ELF-1 (cell line): ENCODE data around the gene CEP85.

Experiments
- DNase-seq: peaks from one replicate; pipeline ENCODE4 v3.0.0-alpha.2; 2016; ENCODE audit warnings: low read depth, low spot score

CEP85 gene

GRCh38 chr1:26315874-26316850 lies 82.2 kb downstream of the CEP85 start:
- DNase-seq = no peak

- DNase-seq = no peak
Measured at GRCh38 chr1:26317146-26317545, 83.1 kb downstream of the CEP85 start.

- peak; percentile 79 for DNase-seq
Measured at GRCh38 chr1:26317612-26318337, 83.8 kb downstream of the CEP85 start, which contains the start of gene CD52. TSS of gene CD52 (plus strand) at chr1:26317958. CDS start at chr1:26318018, 60 bp downstream.

GRCh38 chr1:26318338-26319064 lies 84.5 kb downstream of the CEP85 start:
- no peak for DNase-seq

- no peak for DNase-seq
Measured at GRCh38 chr1:26320896-26321295, 86.9 kb downstream of the CEP85 start.

- peak; percentile 93 for DNase-seq
Measured at GRCh38 chr1:26321315-26322041, 87.5 kb downstream of the CEP85 start.

GRCh38 chr1:26322042-26322331 lies 88.0 kb downstream of the CEP85 start:
- DNase-seq = no peak

GRCh38 chr1:26323382-26323781 lies 89.4 kb downstream of the CEP85 start:
- no peak for DNase-seq

- no peak for DNase-seq
Measured at GRCh38 chr1:26324550-26324949, 90.5 kb downstream of the CEP85 start.

GRCh38 chr1:26327956-26328362 lies 94.0 kb downstream of the CEP85 start:
- no peak for DNase-seq
